GM12878 (cell line): Measurements from ENCODE around the gene ARRDC5. TPM values are rescaled to one million over a fixed set of nuclear protein-coding genes. Genes with fewer than 3 reads are reported as not detected.
"Not testable (repeated sequence)": the region's sequence is repeated elsewhere in the genome, so short reads cannot be mapped to it uniquely, and the experiment has no call there.

Experiments
- ATAC-seq: fragments of 200-7000 bp; cut with Tn5 transposase; 3 replicates; pipeline ENCODE4 v1.9.1; 2020; ENCODE audit warnings: mild to moderate bottlenecking, moderate library complexity
- BruUV-seq: library from RNA; stranded (reverse); fragments of 400-500 nt; replicated peaks from 2 replicates; lab custom pipeline; 2021; lab: Mats Ljungman, UMichigan
- CTCF ChIA-PET: fragments of 300-600 bp; sonication (Branson Sonifier 250); formaldehyde crosslinking; extraction: SDS; loops from one replicate; lab custom pipeline; 2021; ENCODE audit warnings: inconsistent platforms; lab: Yijun Ruan, JAX
- POLR2A ChIA-PET: fragments of 350-600 bp; formaldehyde crosslinking; extraction: SDS; loops from one replicate; lab custom pipeline; 2021; ENCODE audit warnings: inconsistent platforms; lab: Charles Lee
- RAD21 ChIA-PET: fragments of 300-600 bp; sonication (Branson Sonifier 250); formaldehyde crosslinking; loops from one replicate; lab custom pipeline; 2023; ENCODE audit warnings: antibody characterized with exemption; ENCODE audit not compliant: unreplicated experiment; lab: Charles Lee
- SMC1A ChIA-PET: fragments of 300-600 bp; sonication (Branson Sonifier 250); formaldehyde crosslinking; loops from one replicate; lab custom pipeline; 2023; ENCODE audit not compliant: unreplicated experiment, uncharacterized antibody; lab: Charles Lee
- DNase-seq: peaks from one replicate; pipeline ENCODE4 v3.0.0-alpha.2; 2011; ENCODE audit warnings: low read depth, low spot score
- FAIRE-seq: peaks from 3 replicates; lab custom pipeline; 2011; peaks lifted over from hg19 to GRCh38; lab: Jason Lieb, UNC
- H2AFZ ChIP-seq: 2 replicates; pipeline ENCODE4 v1.6.0; 2011; ENCODE audit warnings: low read depth, low read length, control low read depth; ENCODE audit not compliant: control insufficient read depth
- H3K27ac ChIP-seq: 2 replicates; pipeline ENCODE4 v1.5.1; 2011; ENCODE audit warnings: control low read depth; ENCODE audit not compliant: control insufficient read depth, insufficient read depth
- H3K27me3 ChIP-seq, 2 experiments: replicated peaks in 1 of 2; 2 replicates each; pipeline versions ENCODE4 v1.6.0 to v1.6.1; 2011; ENCODE audit warnings: low read length in 1 of 2; ENCODE audit not compliant: control insufficient read depth in 2 of 2, insufficient read depth in 2 of 2
- H3K36me3 ChIP-seq, 2 experiments: 2 replicates each; pipeline ENCODE4 v1.5.1; 2011; ENCODE audit warnings: low read length in 1 of 2; ENCODE audit not compliant: control insufficient read depth in 2 of 2, insufficient read depth in 2 of 2
- H3K4me1 ChIP-seq: 2 replicates; pipeline ENCODE4 v1.6.1; 2011; ENCODE audit warnings: mild to moderate bottlenecking, low read length, moderate library complexity, mixed read lengths; ENCODE audit not compliant: control insufficient read depth, insufficient read depth
- H3K4me2 ChIP-seq: 2 replicates; pipeline ENCODE4 v1.6.0; 2011; ENCODE audit warnings: control low read depth; ENCODE audit not compliant: control insufficient read depth, insufficient read depth
- H3K4me3 ChIP-seq: fragments of 200-600 bp; sonication (generic); 2 replicates; pipeline ENCODE4 v1.5.1; 2016
- H3K79me2 ChIP-seq: 2 replicates; pipeline ENCODE4 v1.6.0; 2011; ENCODE audit warnings: low read length; ENCODE audit not compliant: control insufficient read depth, insufficient read depth
- H3K9ac ChIP-seq: 2 replicates; pipeline ENCODE4 v1.8.0; 2011; ENCODE audit warnings: low read length, control low read depth, mixed read lengths; ENCODE audit not compliant: control insufficient read depth, insufficient read depth
- H3K9me3 ChIP-seq: replicated peaks from 3 replicates; pipeline ENCODE4 v1.5.1; 2011; ENCODE audit warnings: mild to moderate bottlenecking, low read length; ENCODE audit not compliant: control insufficient read depth, insufficient read depth
- H4K20me1 ChIP-seq: 2 replicates; pipeline ENCODE4 v1.6.0; 2011; ENCODE audit not compliant: control insufficient read depth, insufficient read depth
- BCL11A ChIP-seq: IDR thresholded peaks from 2 replicates; pipeline ENCODE4 v1.6.1; 2011; ENCODE audit warnings: low read depth, low read length
- CBX5 ChIP-seq: sonication (generic); IDR thresholded peaks from 2 replicates; pipeline ENCODE4 v1.6.1; 2016; ENCODE audit warnings: low read depth, moderate library complexity, mild to moderate bottlenecking, inconsistent platforms
- CREB1 ChIP-seq: IDR thresholded peaks from 2 replicates; pipeline ENCODE4 v1.6.1; 2012; ENCODE audit warnings: low read depth, mild to moderate bottlenecking, inconsistent platforms
- ESRRA ChIP-seq: IDR thresholded peaks from 2 replicates; pipeline ENCODE4 v1.6.1; 2012; ENCODE audit warnings: mild to moderate bottlenecking, low read length, improper control_type of control experiment
- FOS ChIP-seq: IDR thresholded peaks from 3 replicates; pipeline ENCODE4 v1.6.1; 2011; ENCODE audit warnings: borderline replicate concordance; ENCODE audit not compliant: insufficient read length; ENCODE audit errors: extremely low read depth
- GATAD2B ChIP-seq: fragments of 450-650 bp; conservative IDR thresholded peaks from 2 replicates; pipeline ENCODE4 v1.6.1; 2017; ENCODE audit warnings: low read depth, mild to moderate bottlenecking, moderate library complexity
- HDAC2 ChIP-seq: fragments of 200-600 bp; sonication (generic); IDR thresholded peaks from 2 replicates; pipeline ENCODE4 v1.6.1; 2017
- IRF4 ChIP-seq: IDR thresholded peaks from 2 replicates; pipeline ENCODE4 v1.6.1; 2011; ENCODE audit warnings: low read depth, low read length
- MTA3 ChIP-seq: IDR thresholded peaks from 2 replicates; pipeline ENCODE4 v1.6.1; 2012; ENCODE audit warnings: low read length, inconsistent platforms, borderline replicate concordance
- NBN ChIP-seq: fragments of 450-650 bp; IDR thresholded peaks from 2 replicates; pipeline ENCODE4 v1.6.1; 2016
- NFYA ChIP-seq: IDR thresholded peaks from 2 replicates; pipeline ENCODE4 v1.6.1; 2011; ENCODE audit warnings: low read depth, mild to moderate bottlenecking, low read length, improper control_type of control experiment, borderline replicate concordance
- RUNX3 ChIP-seq: IDR thresholded peaks from 2 replicates; pipeline ENCODE4 v1.6.1; 2012; ENCODE audit warnings: low read length, inconsistent platforms
- TCF7 ChIP-seq: IDR thresholded peaks from 2 replicates; pipeline ENCODE4 v1.6.1; 2014; ENCODE audit warnings: antibody characterized with exemption, borderline replicate concordance
- ZBTB4 ChIP-seq: fragments of 450-650 bp; formaldehyde crosslinking; IDR thresholded peaks from 2 replicates; pipeline ENCODE4 v1.4.0; 2022; ENCODE audit warnings: mild to moderate bottlenecking, moderate library complexity
- ZNF384 ChIP-seq: IDR thresholded peaks from 2 replicates; pipeline ENCODE4 v1.6.1; 2012; ENCODE audit warnings: low read depth, mild to moderate bottlenecking, low read length, improper control_type of control experiment, borderline replicate concordance
- WGBS: methylation state at CpG from one replicate; pipeline ENCODE4 v1.1.6; 2016; ENCODE audit warnings: low lambda C conversion rate; ENCODE audit not compliant: insufficient replicate concordance, insufficient coverage; ENCODE audit errors: missing lambda C conversion rate; 5-methylcytosine and 5-hydroxymethylcytosine counted together
- in situ Hi-C: fragments of 300-500 bp; cut with MboI; formaldehyde crosslinking; loops from 9 replicates; pipeline ENCODE4 v1.14.3; 2018; ENCODE audit warnings: mixed read lengths
- intact Hi-C: fragments of 100-400 bp; cut with micrococcal nuclease; formaldehyde crosslinking; loops from one replicate; pipeline ENCODE4 v1.14.2; 2022; ENCODE audit not compliant: unreplicated experiment
- polyA plus RNA-seq, 11 experiments: library from polyadenylated mRNA; depleted of rRNA in 4 of 11; unstranded in 6 of 11; stranded (reverse) in 5 of 11; fragments of >200 nt; fragmentation: Nextera tagmentation in 4 of 11; fragmentation: Illumina TruSeq in 1 of 11; extraction: Ambion mirVana in 4 of 11; extraction: Trizol in 1 of 11; gene quantifications; 1 replicate in 1 of 11; 2 replicates in 10 of 11; pipeline versions ENCODE4 v1.2.1 to v1.2.3, GENCODE V29; 2011 to 2016; ENCODE audit warnings: inconsistent platforms in 2 of 11, missing spikeins in 2 of 11, low read depth in 1 of 11
- total RNA-seq, 4 experiments: library from RNA; depleted of rRNA in 3 of 4; stranded (reverse); fragments of >200 nt in 3 of 4; fragmentation: Illumina TruSeq in 1 of 4; extraction: Trizol in 1 of 4; gene quantifications; 2 replicates each; pipeline versions ENCODE4 v1.2.1 to v1.2.3, GENCODE V29; 2013 to 2021

Gene ARRDC5
- total and polyA plus RNA-seq, 10 of the 15 experiments (the other 5 are each of a cell fraction or from before 2014, with no cell fraction given): 0.03 to 0.38 (median 0.12) TPM; not detected in 2

- TF ChIP-seq TCF7 (no peak), ESRRA (no peak), NBN (no peak), ZNF384 (no peak), RUNX3 (no peak)
These were observed 6.3 kb downstream of the ARRDC5 start (continued) for GRCh38 chr19:4896372-4896771.

GRCh38 chr19:4892962-4893361 lies 9.7 kb downstream of the ARRDC5 start:
- SMC1A ChIA-PET, in situ Hi-C loops, BruUV-seq, H3K4me2 ChIP-seq, POLR2A ChIA-PET, H3K36me3 ChIP-seq, H3K4me1 ChIP-seq, H4K20me1 ChIP-seq, ATAC-seq, FAIRE-seq, H2AFZ ChIP-seq, H3K27ac ChIP-seq, H3K4me3 ChIP-seq, RAD21 ChIA-PET, DNase-seq, H3K9ac ChIP-seq, intact Hi-C loops, H3K79me2 ChIP-seq, CTCF ChIA-PET, H3K27me3 ChIP-seq, H3K9me3 ChIP-seq: not testable (repeated sequence)
- WGBS: 73% methylated on average over 11 of the region's 11 CpGs

- DNase-seq (no peak), ATAC-seq (no peak), FAIRE-seq (no peak)
- no peak overlapping the region for H3K4me3 ChIP-seq
- H3K79me2 ChIP-seq: no peaks in the 10 kb centered on the region
- H3K9ac ChIP-seq: no peak overlapping the region
- WGBS: 73% methylated on average over 22 of the region's 22 CpGs
- H3K4me2 ChIP-seq: no peak overlapping the region
- ChIA-PET SMC1A (no interaction called here), CTCF (no interaction called here), RAD21 (no interaction called here), POLR2A (no interaction called here)
- H3K27ac ChIP-seq: no peak overlapping the region
- in situ Hi-C loops: no loop called here
- no peaks in the 10 kb centered on the region for H4K20me1 ChIP-seq
- H3K36me3 ChIP-seq: no peaks in the 10 kb centered on the region
- BruUV-seq: no TSS peak
- no peaks in the 10 kb centered on the region for H3K4me1 ChIP-seq
- no peak overlapping the region for H2AFZ ChIP-seq
- H3K27me3 ChIP-seq: no peaks in the 10 kb centered on the region
- H3K9me3 ChIP-seq: no peaks in the 10 kb centered on the region
- intact Hi-C loops: no loop called here
- TF ChIP-seq BCL11A (no peak), CREB1 (no peak), CBX5 (no peak), ZBTB4 (CRISPR knock-in tag) (no peak), IRF4 (no peak), GATAD2B (no peak), MTA3 (no peak), NFYA (no peak), HDAC2 (no peak), FOS (no peak)
These were observed 11.6 kb downstream of the ARRDC5 start for GRCh38 chr19:4891066-4891465.
